A549 (cell line): ENCODE measurements around the gene CRYZL1.

Source experiments
- CTCF ChIP-seq: fragments of >200 bp; sonication (Bioruptor Twin); formaldehyde crosslinking; IDR thresholded peaks from 3 replicates; pipeline ENCODE4 v1.5.1; 2016
- GATA3 ChIP-seq: IDR thresholded peaks from 2 replicates; pipeline ENCODE4 v1.6.1; 2012; ENCODE audit warnings: borderline replicate concordance
- MAFK ChIP-seq: fragments of 450-650 bp; IDR thresholded peaks from 2 replicates; pipeline ENCODE4 v1.6.1; 2014; ENCODE audit not compliant: partially characterized antibody
- MAZ ChIP-seq: fragments of 150-350 bp; IDR thresholded peaks from 2 replicates; pipeline ENCODE4 v1.6.1; 2014; ENCODE audit warnings: antibody characterized with exemption, low read depth, low read length, borderline replicate concordance
- POLR2A ChIP-seq: IDR thresholded peaks from 2 replicates; pipeline ENCODE4 v1.6.1; 2012; ENCODE audit warnings: mild to moderate bottlenecking, low read length
- SREBF2 ChIP-seq: fragments of 450-650 bp; IDR thresholded peaks from 2 replicates; pipeline ENCODE4 v1.6.1; 2014; ENCODE audit warnings: mild to moderate bottlenecking, moderate library complexity
- TFCP2L1 ChIP-seq: fragments of 250-450 bp; sonication (Bioruptor Pico); IDR thresholded peaks from 2 replicates; pipeline ENCODE4 v1.5.0; 2021; ENCODE audit warnings: mild to moderate bottlenecking
- TF ChIP-seq, protein P1 (sequence below): fragments of >200 bp; sonication (Bioruptor Twin); formaldehyde crosslinking; IDR thresholded peaks from 3 replicates; pipeline ENCODE4 v1.6.1; 2016

GRCh38 chr21:33641352-33642026 is at the start of gene CRYZL1:
- TF ChIP-seq POLR2A (peak; percentile 75), SREBF2 (no peak), CTCF (no peak), TFCP2L1 (no peak), GATA3 (peak; percentile 25; the same call in 1 of the 2 replicates), MAFK (no peak), MAZ (no peak)
- TF ChIP-seq, protein P1, sequence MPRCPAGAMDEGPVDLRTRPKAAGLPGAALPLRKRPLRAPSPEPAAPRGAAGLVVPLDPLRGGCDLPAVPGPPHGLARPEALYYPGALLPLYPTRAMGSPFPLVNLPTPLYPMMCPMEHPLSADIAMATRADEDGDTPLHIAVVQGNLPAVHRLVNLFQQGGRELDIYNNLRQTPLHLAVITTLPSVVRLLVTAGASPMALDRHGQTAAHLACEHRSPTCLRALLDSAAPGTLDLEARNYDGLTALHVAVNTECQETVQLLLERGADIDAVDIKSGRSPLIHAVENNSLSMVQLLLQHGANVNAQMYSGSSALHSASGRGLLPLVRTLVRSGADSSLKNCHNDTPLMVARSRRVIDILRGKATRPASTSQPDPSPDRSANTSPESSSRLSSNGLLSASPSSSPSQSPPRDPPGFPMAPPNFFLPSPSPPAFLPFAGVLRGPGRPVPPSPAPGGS, result no peak
